GM18873 (cell line): ENCODE data around the gene ITM2C.

ENCODE experiments used
- ATAC-seq: cut with Tn5 transposase; IDR thresholded peaks from one replicate; pipeline ENCODE4 v1.9.1; 2021; ENCODE audit warnings: mild to moderate bottlenecking, moderate library complexity, moderate number of reproducible peaks; ENCODE audit not compliant: unreplicated experiment, low FRiP score

ITM2C gene, protein sequence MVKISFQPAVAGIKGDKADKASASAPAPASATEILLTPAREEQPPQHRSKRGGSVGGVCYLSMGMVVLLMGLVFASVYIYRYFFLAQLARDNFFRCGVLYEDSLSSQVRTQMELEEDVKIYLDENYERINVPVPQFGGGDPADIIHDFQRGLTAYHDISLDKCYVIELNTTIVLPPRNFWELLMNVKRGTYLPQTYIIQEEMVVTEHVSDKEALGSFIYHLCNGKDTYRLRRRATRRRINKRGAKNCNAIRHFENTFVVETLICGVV

DNA sequence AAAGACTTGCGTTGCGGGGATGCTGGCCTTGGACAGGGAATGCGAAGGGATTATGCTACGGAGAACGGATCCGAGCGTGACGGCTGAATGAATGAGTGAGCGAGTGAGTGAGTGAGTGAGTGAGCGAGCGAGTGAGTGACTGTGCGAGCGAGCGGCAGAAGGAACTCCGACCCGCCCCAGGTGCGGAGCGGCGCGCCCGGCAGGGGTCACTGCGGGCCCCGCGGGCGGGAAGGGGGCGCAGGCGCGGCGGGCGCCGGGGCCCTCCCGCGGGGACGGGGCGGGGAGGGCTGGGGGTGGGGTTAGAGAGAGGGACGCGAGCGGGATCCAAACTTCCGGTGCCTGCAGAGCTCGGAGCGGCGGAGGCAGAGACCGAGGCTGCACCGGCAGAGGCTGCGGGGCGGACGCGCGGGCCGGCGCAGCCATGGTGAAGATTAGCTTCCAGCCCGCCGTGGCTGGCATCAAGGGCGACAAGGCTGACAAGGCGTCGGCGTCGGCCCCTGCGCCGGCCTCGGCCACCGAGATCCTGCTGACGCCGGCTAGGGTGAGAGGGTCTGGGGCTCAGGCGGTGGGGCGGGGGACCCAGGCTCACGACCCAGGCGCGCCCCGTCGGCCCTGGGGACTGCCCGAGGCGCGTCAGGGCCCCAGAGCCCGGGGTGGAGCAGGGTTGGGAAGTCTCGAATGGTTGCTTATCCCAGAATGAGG, at the start of gene ITM2C:
Gene ITM2C, plus strand, starts transcription at position 338 of the 702 bp plus-strand sequence. Its CDS starts 84 bp downstream, at position 422.
- ATAC-seq, result peak; percentile 51

DNA sequence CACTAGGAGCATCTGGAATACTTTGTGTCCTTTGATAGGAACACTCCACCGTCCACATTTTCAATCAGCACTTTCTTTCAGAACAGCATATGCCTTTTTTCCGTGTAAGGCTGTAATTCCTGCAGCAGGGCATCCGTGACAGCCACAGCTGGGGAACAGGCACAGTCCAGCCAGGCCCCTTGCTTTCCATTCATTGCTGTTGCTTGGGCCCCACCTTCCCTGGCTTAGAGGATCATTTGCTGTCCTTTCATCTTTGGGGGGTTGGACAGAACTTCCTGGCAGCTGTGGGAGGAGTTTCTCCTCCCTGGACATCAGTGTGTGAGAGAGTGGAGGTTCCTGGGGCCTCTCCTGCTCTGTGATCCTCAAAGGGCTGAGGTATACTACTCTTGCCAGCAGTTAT, 49.7 kb upstream of the ITM2C start:
- no peak for ATAC-seq

DNA sequence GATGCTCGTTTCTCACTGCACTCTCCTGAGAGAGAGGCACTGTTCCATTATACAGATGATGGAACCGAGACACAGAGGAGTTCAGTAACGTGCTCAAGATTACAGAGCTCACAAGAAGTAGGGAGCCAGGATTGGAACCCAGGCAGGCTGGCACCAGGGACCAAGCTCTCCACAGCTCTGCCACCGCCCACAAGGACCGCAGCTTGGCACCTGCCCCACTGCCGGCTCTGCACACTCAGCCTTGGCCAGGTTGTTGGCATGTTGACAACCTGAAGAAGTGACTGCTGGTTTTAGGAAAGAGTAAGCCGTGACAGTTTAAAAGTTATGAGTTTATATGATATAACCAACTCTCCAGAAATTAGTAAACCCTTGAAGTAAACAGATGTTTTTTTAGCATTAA, 48.0 kb upstream of the ITM2C start:
- no peak for ATAC-seq

GRCh38 chr2:230819433-230819832, 45.3 kb upstream of the ITM2C start:
- ATAC-seq, result no peak

DNA sequence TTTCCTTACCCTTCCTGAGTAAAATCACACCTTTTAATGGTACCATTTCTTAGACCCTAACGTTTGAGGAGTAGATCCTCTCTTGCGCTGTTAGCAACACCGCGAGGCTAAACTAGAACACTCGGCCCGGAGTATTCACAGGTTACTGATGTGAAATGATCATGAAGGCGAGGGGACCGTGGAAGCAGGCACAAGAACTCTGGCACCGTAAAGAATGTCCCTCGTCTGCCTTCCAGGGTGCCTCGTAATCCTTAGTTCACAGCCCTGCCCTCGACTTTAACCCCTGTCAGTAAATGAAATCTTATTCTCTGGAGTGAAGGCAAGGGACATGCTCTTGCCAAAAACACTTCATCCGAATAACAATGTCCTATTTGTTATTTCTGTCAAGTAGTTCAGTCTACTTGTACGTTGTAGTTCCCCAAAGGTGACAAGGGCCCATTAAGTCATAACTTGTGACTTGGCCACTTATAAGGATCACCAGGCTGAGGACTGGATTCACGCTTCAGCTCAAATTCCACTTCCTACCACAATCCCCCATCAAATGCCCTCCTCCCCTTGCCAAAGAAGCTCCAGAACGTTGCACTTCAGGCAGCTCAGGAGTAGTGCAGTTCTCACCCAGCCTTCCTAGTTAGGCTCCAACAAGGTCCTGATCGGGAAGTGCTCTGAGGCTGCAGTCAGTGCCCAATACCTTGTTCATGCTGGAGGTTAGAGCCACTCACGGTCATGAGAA, 43.3 kb upstream of the ITM2C start:
- ATAC-seq, result no peak

DNA sequence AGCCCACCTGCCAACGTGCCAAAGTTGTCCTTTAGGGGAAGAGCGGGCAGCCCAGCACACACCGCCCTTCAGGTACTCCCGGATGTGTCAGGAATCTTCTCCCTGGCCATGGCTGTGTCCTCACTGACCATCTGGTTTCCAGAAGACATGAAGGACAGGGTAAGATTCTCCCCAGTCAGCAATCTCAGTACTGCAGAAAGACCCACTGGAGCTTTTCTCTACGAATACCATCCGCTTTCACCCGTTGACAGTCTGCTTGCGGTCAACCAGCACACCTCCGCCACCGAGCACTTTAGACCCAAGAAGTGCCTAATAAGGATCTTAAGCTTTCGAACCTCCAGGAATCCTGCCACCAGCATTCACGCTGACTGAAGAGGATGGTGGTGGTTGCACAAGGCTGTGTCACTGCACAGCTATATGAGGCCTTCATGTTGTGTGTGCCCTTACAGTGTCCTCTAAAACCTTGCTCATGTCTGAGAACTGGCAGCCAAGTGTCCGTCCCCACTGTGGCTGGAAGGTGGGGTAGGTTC, 42.7 kb upstream of the ITM2C start:
- no peak for ATAC-seq

DNA sequence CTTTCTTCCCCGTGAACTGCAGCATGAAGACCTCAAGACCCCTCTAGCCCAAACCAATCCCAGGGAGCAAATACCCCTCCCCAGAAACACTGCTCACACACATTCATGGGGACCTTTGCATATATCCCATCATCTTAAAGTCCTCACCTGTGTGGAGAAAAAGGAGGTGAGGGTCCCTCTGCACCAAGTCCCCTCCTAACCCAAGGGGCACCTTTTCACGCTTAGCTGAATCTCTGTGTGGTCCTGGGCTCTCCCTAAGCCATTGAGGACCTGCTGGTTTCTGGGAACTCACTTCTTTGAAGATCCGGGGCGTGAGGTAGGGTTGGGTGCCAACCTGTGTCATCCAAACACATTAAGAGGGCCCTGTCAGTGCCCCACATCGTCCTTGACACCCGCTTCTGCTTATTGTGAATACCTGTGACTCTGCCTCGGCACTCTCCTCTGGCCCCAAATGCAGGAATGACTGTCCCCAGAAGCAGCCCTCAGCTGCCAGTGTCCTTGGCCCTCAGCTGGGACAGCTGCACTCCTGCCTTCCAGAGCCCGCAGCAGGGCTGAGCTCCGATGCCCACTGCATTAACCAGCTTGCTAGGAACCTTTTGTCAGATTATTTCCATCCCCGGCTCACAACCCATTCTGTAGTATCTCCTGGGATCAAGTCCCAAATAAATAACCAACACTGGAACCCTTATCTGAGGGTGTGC, 41.3 kb upstream of the ITM2C start:
- ATAC-seq, result no peak

DNA sequence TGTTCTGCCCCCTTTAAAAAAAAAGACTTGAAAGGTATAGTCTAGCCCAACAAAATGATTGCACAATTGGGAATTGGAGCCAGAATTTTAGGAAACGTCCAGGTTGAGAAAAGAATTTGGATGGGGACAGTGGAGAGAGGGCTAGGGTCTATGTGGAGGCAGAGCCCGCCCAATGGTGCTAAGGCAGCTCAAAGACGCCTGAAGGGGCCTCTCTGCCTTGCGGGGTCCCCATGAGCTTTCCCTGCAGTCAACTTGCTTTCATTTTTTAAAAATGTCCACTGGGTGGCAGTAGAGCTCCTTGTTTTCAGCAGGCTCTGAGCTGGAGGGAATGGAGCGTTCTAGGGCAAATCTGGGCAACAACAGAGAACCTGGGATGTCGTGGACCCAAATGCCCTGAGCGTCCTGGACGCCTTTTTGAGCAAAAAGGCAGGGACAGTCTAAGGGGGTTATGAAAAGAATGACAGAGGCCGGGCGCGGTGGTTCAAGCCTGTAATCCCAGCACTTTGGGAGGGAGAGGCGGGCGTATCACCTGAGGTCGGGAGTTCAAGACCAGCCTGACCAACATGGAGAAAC, 40.2 kb upstream of the ITM2C start:
- ATAC-seq, result no peak

DNA sequence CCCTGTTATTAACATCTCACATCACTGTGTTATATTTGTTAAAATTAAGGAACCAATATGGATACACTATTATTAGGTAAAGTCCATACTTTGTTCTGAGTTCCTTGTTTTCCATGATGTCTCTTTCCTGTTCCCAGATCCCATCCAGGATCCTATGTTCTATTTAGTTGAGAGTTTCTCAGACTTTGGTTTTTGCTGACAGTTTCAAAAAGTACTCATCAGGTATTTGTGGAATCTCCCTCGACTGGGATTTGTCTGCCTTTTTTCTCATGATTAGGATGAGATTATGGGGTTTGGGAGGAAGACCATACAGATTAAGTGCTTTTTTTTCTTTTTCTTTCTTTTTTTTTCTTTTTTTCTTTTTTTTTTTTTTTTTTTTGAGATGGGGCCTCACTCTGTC, 39.4 kb upstream of the ITM2C start:
- ATAC-seq, result no peak

GRCh38 chr2:230827774-230828271, 36.9 kb upstream of the ITM2C start:
- ATAC-seq, result no peak

DNA sequence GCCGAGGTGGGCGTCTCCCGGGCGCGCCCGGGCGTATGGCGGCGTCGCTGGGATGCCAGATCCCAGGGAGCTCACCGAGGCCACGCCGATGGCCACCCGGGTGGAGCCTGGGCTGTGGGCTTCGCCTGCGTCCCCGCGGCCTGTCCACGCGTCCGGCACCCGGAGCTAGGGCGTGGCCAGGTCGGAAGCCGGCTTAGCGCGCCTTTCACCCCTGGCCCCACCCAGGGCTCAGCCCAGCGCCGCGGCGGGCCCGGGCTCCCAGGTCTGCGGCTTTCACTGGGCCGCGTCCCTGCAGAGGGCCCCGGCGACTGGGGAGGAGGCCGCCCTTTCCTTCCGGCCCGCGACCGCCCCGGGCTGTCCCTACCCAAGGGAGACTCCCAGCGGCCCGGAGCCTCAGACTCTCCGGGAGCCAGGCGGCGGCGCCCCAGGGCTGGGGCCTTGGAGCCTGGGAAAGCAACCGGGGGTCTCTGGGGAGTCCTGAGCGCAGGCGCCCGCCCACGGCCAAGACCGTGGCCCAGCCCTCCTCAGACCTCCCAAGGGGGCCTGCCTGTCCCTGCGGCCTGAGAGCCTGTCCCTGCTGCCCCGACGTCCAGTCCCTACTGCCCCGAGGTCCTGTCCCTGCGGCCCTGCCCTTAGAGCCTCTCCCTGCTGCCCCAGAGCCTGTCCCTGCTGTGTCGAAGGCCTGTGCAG, 36.3 kb upstream of the ITM2C start:
- ATAC-seq, result no peak

DNA sequence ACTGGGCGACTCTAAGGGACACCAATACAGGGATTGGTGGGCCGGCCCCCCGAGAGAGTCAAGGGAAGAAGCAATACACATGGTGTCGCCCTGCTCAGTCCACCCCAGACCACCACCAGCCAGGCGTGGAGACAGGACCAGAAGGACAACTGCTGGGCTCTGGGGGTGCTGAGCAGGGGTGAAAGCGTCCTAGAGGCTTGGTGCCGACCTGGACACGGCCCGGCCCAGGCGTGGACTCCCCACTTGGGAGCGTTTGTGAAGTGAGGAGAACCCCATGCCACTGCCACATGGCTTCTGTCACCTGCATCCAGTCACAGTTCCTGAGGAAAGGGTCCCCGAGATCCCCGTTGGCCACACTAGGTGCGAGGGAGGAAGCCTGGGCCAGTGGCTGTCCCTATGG, 35.4 kb upstream of the ITM2C start:
- ATAC-seq, result no peak

DNA sequence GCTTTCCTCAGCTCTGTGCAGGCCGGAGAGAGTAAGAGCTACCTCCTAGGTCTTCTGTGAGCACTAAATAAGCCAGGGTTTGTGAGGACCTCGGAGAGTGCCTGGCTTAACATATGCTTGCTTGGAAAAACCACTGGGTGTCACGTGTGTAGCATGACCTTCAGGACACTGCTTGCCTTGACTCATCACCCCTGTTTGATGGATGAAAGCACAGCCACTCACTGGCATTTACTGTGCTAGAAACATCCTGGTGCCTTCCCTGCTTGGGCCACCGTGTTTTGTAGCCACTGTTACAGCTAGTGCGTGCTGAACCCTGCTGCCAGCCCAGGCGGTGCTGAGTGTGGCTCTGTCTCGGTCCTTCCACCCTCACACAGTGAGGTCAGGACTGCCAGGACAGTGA, 34.8 kb upstream of the ITM2C start:
- no peak for ATAC-seq

DNA sequence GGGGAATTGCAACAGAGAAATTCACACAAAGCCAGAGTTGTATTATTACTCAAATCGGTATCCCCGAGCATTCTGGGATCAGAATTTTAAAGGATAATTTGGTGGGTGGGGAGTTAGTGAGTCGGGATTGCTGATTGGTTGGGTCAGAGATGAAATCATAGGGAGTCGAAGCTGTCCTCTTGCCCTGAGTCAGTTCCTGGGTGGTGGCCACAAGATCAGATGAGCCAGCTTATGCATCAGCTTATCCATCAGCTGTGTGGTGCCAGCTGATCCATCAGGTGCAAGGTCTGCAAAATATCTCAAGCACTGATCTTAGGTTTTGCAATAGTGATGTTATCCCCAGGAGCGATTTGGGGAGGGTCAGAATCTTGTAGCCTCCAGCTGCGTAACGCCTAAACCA, 34.3 kb upstream of the ITM2C start:
- ATAC-seq, result no peak

GRCh38 chr2:230840301-230840700, 24.4 kb upstream of the ITM2C start:
- no peak for ATAC-seq

DNA sequence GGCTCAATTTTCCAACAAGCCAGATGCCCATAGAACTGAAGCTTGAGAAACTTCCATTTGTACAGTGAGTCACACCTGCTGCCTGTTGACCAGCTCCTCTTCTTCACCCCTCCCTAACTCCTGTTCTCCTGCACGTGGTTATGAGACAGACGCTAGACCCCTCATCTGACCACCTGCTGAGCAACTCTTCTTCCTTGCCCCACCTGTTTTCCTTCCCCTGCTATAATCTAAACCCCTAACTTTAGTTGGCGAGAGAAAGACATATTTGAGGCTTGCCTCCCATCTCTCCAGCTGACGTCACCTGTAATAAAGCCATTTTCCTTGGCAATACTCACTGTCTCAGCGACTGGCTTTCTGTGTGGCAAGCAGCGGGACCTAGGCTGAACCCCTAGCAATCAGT, 22.3 kb upstream of the ITM2C start:
- no peak for ATAC-seq

GRCh38 chr2:230843132-230843531, 21.6 kb upstream of the ITM2C start:
- ATAC-seq, result no peak

DNA sequence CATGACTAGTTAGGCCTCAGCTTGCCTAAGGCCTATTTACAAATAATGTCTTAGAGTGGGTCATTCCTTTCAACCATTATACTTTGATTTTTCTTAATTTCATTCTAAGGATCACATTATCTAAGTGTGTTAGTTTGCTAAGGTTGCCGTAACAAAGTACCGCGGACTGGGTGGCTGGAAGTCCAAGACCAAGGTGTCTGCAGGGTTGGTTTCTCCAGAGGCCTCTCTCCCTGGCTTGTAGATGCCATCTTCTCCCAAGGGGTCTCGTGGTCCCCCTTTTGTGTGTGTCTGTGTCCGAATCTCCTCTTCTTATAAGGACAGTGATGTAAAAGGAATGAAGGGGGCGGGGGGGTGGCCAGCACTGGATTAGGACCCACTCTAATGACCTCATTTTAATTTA, 18.4 kb upstream of the ITM2C start:
- ATAC-seq, result no peak

- peak; percentile 75 for ATAC-seq
Measured at GRCh38 chr2:230847883-230848388, 16.8 kb upstream of the ITM2C start.
